Measurements from ENCODE around the gene GPR55.

- TF ChIP-seq CTCF (conservative IDR thresholded peaks at IDR 0.05; ENCODE audit: low read depth, low read length) (no peak), EZH2phosphoT487 (IDR thresholded peaks at IDR 0.05; ENCODE audit: borderline replicate concordance, low read length) (no peak)
These were observed 62.0 kb downstream of the GPR55 start for GRCh38 chr2:230863031-230863430.
